K562 (cell line): ENCODE results near the gene CCDC60. TPM values are rescaled to one million over a fixed set of nuclear protein-coding genes. Genes with fewer than 3 reads are reported as not detected.

Experiments
- ATAC-seq: fragments of 200-7000 bp; cut with Tn5 transposase; 3 replicates; pipeline ENCODE4 v1.9.1; 2020; ENCODE audit warnings: moderate library complexity
- BruUV-seq: library from RNA; stranded (reverse); fragments of 400-500 nt; replicated peaks from 2 replicates; lab custom pipeline; 2021; lab: Mats Ljungman, UMichigan
- CTCF ChIA-PET: fragments of 300-600 bp; formaldehyde crosslinking; extraction: SDS; loops from one replicate; lab custom pipeline; 2021; ENCODE audit warnings: low intra/inter-chr PET ratio; lab: Yijun Ruan, JAX
- POLR2A ChIA-PET: fragments of 300-600, 350-650 bp; sonication (Branson Sonifier 250); formaldehyde crosslinking; extraction: SDS; loops from one replicate; lab custom pipeline; 2021; ENCODE audit warnings: antibody characterized with exemption, inconsistent platforms; lab: Yijun Ruan, JAX
- DNase-seq, 4 experiments: peaks; one replicate each; pipeline versions ENCODE4 v3.0.0 to v3.0.0-alpha.2; 2011 to 2018; ENCODE audit warnings: low spot score in 3 of 4, mixed read lengths in 3 of 4; ENCODE audit errors: extremely low read depth in 1 of 4
- FAIRE-seq: peaks from 2 replicates; lab custom pipeline; 2011; peaks lifted over from hg19 to GRCh38; lab: Jason Lieb, UNC
- H2AFZ ChIP-seq: 2 replicates; pipeline ENCODE4 v1.6.0; 2011; ENCODE audit warnings: low read depth, low read length, control low read depth, inconsistent platforms
- H3K27ac ChIP-seq: fragments of 200-600 bp; 3 replicates; pipeline ENCODE4 v1.8.0; 2011; ENCODE audit warnings: low read depth, mild to moderate bottlenecking, control low read depth, inconsistent platforms, low read length, moderate library complexity, mixed read lengths; ENCODE audit errors: extremely low read depth
- H3K27me3 ChIP-seq, 2 experiments: fragments of 300-600 bp in 1 of 2; 2 replicates in 1 of 2; 3 replicates in 1 of 2; pipeline versions ENCODE4 v1.6.0 to v1.8.0; 2011; ENCODE audit warnings: inconsistent platforms in 2 of 2, low read length in 2 of 2, mild to moderate bottlenecking in 1 of 2, mixed read lengths in 1 of 2, moderate library complexity in 1 of 2; ENCODE audit not compliant: control insufficient read depth in 2 of 2, insufficient read depth in 2 of 2
- H3K36me3 ChIP-seq: fragments of 300-600 bp; 3 replicates; pipeline ENCODE4 v1.8.0; 2011; ENCODE audit warnings: mild to moderate bottlenecking, low read length, inconsistent platforms; ENCODE audit not compliant: control insufficient read depth, insufficient read depth
- H3K4me1 ChIP-seq, 2 experiments: fragments of 200-600 bp in 1 of 2; replicated peaks in 1 of 2; 2 replicates in 1 of 2; 3 replicates in 1 of 2; pipeline versions ENCODE4 v1.5.1 to v1.8.0; 2011; ENCODE audit warnings: inconsistent platforms in 2 of 2, low read length in 2 of 2, mild to moderate bottlenecking in 1 of 2, mixed read lengths in 1 of 2, moderate library complexity in 1 of 2; ENCODE audit not compliant: control insufficient read depth in 2 of 2, insufficient read depth in 2 of 2
- H3K4me2 ChIP-seq: 2 replicates; pipeline ENCODE4 v1.6.1; 2011; ENCODE audit warnings: low read length, control low read depth, inconsistent platforms, mixed read lengths; ENCODE audit not compliant: insufficient read depth
- H3K4me3 ChIP-seq: fragments of 200-600 bp; sonication (generic), shearing (Covaris generic); 2 replicates; pipeline ENCODE4 v1.5.1; 2016; ENCODE audit warnings: control low read depth, inconsistent platforms
- H3K79me2 ChIP-seq: fragments of 200-600 bp; 3 replicates; pipeline ENCODE4 v1.8.0; 2011; ENCODE audit warnings: low read length, inconsistent platforms; ENCODE audit not compliant: control insufficient read depth, insufficient read depth
- H3K9ac ChIP-seq, 2 experiments: 2 replicates each; pipeline versions ENCODE4 v1.6.0 to v1.6.1; 2011; ENCODE audit warnings: low read depth in 2 of 2, low read length in 2 of 2, control low read depth in 1 of 2, inconsistent platforms in 1 of 2, mild to moderate bottlenecking in 1 of 2, mixed read lengths in 1 of 2; ENCODE audit not compliant: insufficient read depth in 1 of 2
- H3K9me1 ChIP-seq: one replicate; pipeline ENCODE4 v1.6.0; 2011; ENCODE audit warnings: inconsistent platforms, mild to moderate bottlenecking, low read length, moderate library complexity; ENCODE audit not compliant: control insufficient read depth, insufficient read depth
- H3K9me3 ChIP-seq: replicated peaks from 2 replicates; pipeline ENCODE4 v1.5.1; 2011; ENCODE audit warnings: low read depth, low read length, inconsistent platforms; ENCODE audit not compliant: control insufficient read depth, insufficient read depth
- H4K20me1 ChIP-seq: replicated peaks from 2 replicates; pipeline ENCODE4 v1.6.1; 2011; ENCODE audit warnings: low read length, inconsistent platforms, mixed read lengths; ENCODE audit not compliant: control insufficient read depth, insufficient read depth
- ARHGAP35 ChIP-seq: fragments of 450-650 bp; IDR thresholded peaks from 2 replicates; pipeline ENCODE4 v1.6.1; 2018; ENCODE audit not compliant: partially characterized antibody
- BHLHE40 ChIP-seq: IDR thresholded peaks from 2 replicates; pipeline ENCODE4 v1.6.1; 2011; ENCODE audit warnings: low read length, improper control_type of control experiment
- DPF2 ChIP-seq: fragments of 450-650 bp; IDR thresholded peaks from 2 replicates; pipeline ENCODE4 v1.6.1; 2016
- MAX ChIP-seq: sonication (generic); formaldehyde crosslinking; IDR thresholded peaks from 2 replicates; pipeline ENCODE4 v1.9.0; 2022; ENCODE audit warnings: mild to moderate bottlenecking, missing genetic modification reagents
- MEF2A ChIP-seq: IDR thresholded peaks from 2 replicates; pipeline ENCODE4 v1.6.1; 2011; ENCODE audit warnings: low read depth, mild to moderate bottlenecking, low read length, moderate library complexity; ENCODE audit not compliant: control insufficient read depth
- POLR2A ChIP-seq: fragments of 450-650 bp; conservative IDR thresholded peaks from 2 replicates; pipeline ENCODE4 v1.6.1; 2016
- POLR2H ChIP-seq: IDR thresholded peaks from 2 replicates; pipeline ENCODE4 v1.6.1; 2016; ENCODE audit warnings: missing genetic modification characterization, low read depth, mild to moderate bottlenecking, control low read depth, missing compliant biosample characterization, moderate library complexity
- RERE ChIP-seq: sonication (generic); formaldehyde crosslinking; IDR thresholded peaks from 2 replicates; pipeline ENCODE4 v1.8.0; 2023; ENCODE audit warnings: missing genetic modification reagents, mild to moderate bottlenecking, borderline replicate concordance
- SAFB2 ChIP-seq: fragments of 200-400 bp; formaldehyde crosslinking; IDR thresholded peaks from 2 replicates; pipeline ENCODE4 v1.6.1; 2018; ENCODE audit warnings: borderline replicate concordance, low read length, low read depth, moderate library complexity; ENCODE audit not compliant: severe bottlenecking
- SIN3B ChIP-seq: fragments of 450-650 bp; IDR thresholded peaks from 2 replicates; pipeline ENCODE4 v1.6.1; 2017; ENCODE audit warnings: low read depth, mild to moderate bottlenecking, moderate library complexity
- TCF7 ChIP-seq: sonication (generic); IDR thresholded peaks from 2 replicates; pipeline ENCODE4 v1.6.1; 2016; ENCODE audit warnings: antibody characterized with exemption, borderline replicate concordance
- ZNF124 ChIP-seq: sonication (generic); formaldehyde crosslinking; IDR thresholded peaks from 2 replicates; pipeline ENCODE4 v1.8.1; 2022; ENCODE audit warnings: missing genetic modification reagents
- WGBS: fragments of 100-300 bp; shearing (Covaris generic); methylation state at CpG from one replicate; pipeline ENCODE4 v1.1.6; 2016; ENCODE audit warnings: low coverage, mixed read lengths; ENCODE audit not compliant: insufficient coverage; ENCODE audit errors: missing lambda C conversion rate; 5-methylcytosine and 5-hydroxymethylcytosine counted together
- in situ Hi-C: fragments of 300-500 bp; cut with MboI; formaldehyde crosslinking; loops from 4 replicates; pipeline ENCODE4 v1.15.0; 2018; ENCODE audit warnings: inconsistent platforms, mixed read lengths
- intact Hi-C: fragments of 100-400 bp; cut with micrococcal nuclease; formaldehyde crosslinking; loops from 2 replicates; pipeline ENCODE4 v1.14.2; 2022
- polyA plus RNA-seq, 8 experiments: library from polyadenylated mRNA; depleted of rRNA in 4 of 8; stranded (reverse) in 5 of 8; unstranded in 3 of 8; fragments of >200 nt; fragmentation: Nextera tagmentation in 2 of 8; fragmentation: Illumina TruSeq in 1 of 8; extraction: Ambion mirVana in 2 of 8; extraction: Trizol in 1 of 8; gene quantifications; 2 replicates each; pipeline versions ENCODE4 v1.2.1 to v1.2.3, GENCODE V29; 2011 to 2014; ENCODE audit warnings: inconsistent platforms in 1 of 8, missing spikeins in 1 of 8
- total RNA-seq, 7 experiments: library from RNA; depleted of rRNA in 6 of 7; stranded (reverse); fragments of >200 nt in 6 of 7; fragmentation: Illumina TruSeq in 2 of 7; extraction: Trizol in 2 of 7; gene quantifications; 2 replicates each; pipeline versions ENCODE4 v1.2.1 to v1.2.3, GENCODE V29; 2011 to 2021; ENCODE audit warnings: low replicate concordance in 1 of 7

CCDC60 gene
- total and polyA plus RNA-seq, 9 of the 15 experiments (the other 6 are each of a cell fraction or from before 2014, with no cell fraction given): not detected

- FAIRE-seq (no peak), ATAC-seq (no peak), DNase-seq (no peak)
- Histone ChIP-seq H3K27me3 (no peaks in the 10 kb centered on the region), H3K9me1 (no peaks in the 10 kb centered on the region), H3K4me2 (no peak overlapping the region), H3K9ac (no peak overlapping the region), H4K20me1 (no peaks in the 10 kb centered on the region), H3K79me2 (no peaks in the 10 kb centered on the region), H3K36me3 (no peaks in the 10 kb centered on the region), H3K9me3 (no peaks in the 10 kb centered on the region), H3K27ac (no peak overlapping the region), H3K4me1 (no peaks in the 10 kb centered on the region), H3K4me3 (no peak overlapping the region), H2AFZ (no peak overlapping the region)
- ChIA-PET CTCF (no interaction called here), POLR2A (no interaction called here)
- in situ Hi-C loops: no loop called here
- intact Hi-C loops: no loop called here
- TF ChIP-seq TCF7: no peak
- no peak for TF ChIP-seq POLR2H
- TF ChIP-seq BHLHE40: no peak
- no peak for TF ChIP-seq SAFB2
- no peak for TF ChIP-seq ZNF124 (CRISPR knock-in tag)
- no peak for TF ChIP-seq MAX (CRISPR knock-in tag)
- no peak for TF ChIP-seq MEF2A
- TF ChIP-seq POLR2A: no peak
- no peak for TF ChIP-seq DPF2
- no TSS peak for BruUV-seq
- WGBS: 0% methylated on average over 1 of the region's 1 CpG
Measured at GRCh38 chr12:119325813-119326212, 8.7 kb upstream of the CCDC60 start.

GRCh38 chr12:119326341-119326740 lies 8.2 kb upstream of the CCDC60 start:
- FAIRE-seq (no peak), ATAC-seq (no peak), DNase-seq (no peak)
- no peak overlapping the region for H3K27ac ChIP-seq
- H3K4me2 ChIP-seq: no peak overlapping the region
- no peaks in the 10 kb centered on the region for H3K9me3 ChIP-seq
- H3K9ac ChIP-seq: no peak overlapping the region
- no peak overlapping the region for H2AFZ ChIP-seq
- intact Hi-C loops: no loop called here
- no peak overlapping the region for H3K4me3 ChIP-seq
- H4K20me1 ChIP-seq: no peaks in the 10 kb centered on the region
- H3K27me3 ChIP-seq: no peaks in the 10 kb centered on the region
- in situ Hi-C loops: no loop called here
- ChIA-PET CTCF (no interaction called here), POLR2A (no interaction called here)
- H3K4me1 ChIP-seq: no peaks in the 10 kb centered on the region
- H3K79me2 ChIP-seq: no peaks in the 10 kb centered on the region
- H3K9me1 ChIP-seq: no peaks in the 10 kb centered on the region
- no TSS peak for BruUV-seq
- no peaks in the 10 kb centered on the region for H3K36me3 ChIP-seq
- TF ChIP-seq ARHGAP35 (no peak), SIN3B (no peak), RERE (CRISPR knock-in tag) (no peak)
